Measurements from ENCODE around the gene PHGDH. TPM values are rescaled to one million over a fixed set of nuclear protein-coding genes. Genes with fewer than 3 reads are reported as not detected.

The PHGDH gene
- total and polyA plus RNA-seq, 2 of the 13 experiments (the other 11 are each of a cell fraction or from before 2014, with no cell fraction given) = 95.8 to 133 TPM

- TF ChIP-seq, protein P1, sequence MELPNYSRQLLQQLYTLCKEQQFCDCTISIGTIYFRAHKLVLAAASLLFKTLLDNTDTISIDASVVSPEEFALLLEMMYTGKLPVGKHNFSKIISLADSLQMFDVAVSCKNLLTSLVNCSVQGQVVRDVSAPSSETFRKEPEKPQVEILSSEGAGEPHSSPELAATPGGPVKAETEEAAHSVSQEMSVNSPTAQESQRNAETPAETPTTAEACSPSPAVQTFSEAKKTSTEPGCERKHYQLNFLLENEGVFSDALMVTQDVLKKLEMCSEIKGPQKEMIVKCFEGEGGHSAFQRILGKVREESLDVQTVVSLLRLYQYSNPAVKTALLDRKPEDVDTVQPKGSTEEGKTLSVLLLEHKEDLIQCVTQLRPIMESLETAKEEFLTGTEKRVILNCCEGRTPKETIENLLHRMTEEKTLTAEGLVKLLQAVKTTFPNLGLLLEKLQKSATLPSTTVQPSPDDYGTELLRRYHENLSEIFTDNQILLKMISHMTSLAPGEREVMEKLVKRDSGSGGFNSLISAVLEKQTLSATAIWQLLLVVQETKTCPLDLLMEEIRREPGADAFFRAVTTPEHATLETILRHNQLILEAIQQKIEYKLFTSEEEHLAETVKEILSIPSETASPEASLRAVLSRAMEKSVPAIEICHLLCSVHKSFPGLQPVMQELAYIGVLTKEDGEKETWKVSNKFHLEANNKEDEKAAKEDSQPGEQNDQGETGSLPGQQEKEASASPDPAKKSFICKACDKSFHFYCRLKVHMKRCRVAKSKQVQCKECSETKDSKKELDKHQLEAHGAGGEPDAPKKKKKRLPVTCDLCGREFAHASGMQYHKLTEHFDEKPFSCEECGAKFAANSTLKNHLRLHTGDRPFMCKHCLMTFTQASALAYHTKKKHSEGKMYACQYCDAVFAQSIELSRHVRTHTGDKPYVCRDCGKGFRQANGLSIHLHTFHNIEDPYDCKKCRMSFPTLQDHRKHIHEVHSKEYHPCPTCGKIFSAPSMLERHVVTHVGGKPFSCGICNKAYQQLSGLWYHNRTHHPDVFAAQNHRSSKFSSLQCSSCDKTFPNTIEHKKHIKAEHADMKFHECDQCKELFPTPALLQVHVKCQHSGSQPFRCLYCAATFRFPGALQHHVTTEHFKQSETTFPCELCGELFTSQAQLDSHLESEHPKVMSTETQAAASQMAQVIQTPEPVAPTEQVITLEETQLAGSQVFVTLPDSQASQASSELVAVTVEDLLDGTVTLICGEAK (IDR thresholded peaks at IDR 0.05) = no peak
- TF ChIP-seq, protein P1 (CRISPR knock-in tag; IDR thresholded peaks at IDR 0.05) = no peak
- TF ChIP-seq RBM22 (optimal IDR thresholded peaks at IDR 0.05; ENCODE audit: low read length) (no peak), DRAP1 (CRISPR knock-in tag; IDR thresholded peaks at IDR 0.05) (no peak; the same call in 1 of the 2 replicates), ZBTB26 (CRISPR knock-in tag; IDR thresholded peaks at IDR 0.05; ENCODE audit: borderline replicate concordance) (peak; percentile 92), MTF2 (CRISPR knock-in tag; IDR thresholded peaks at IDR 0.05; ENCODE audit: borderline replicate concordance) (no peak), JUN (CRISPR knock-in tag; IDR thresholded peaks at IDR 0.05) (no peak), CENPX (CRISPR knock-in tag; IDR thresholded peaks at IDR 0.05) (no peak), ZNF138 (CRISPR knock-in tag; IDR thresholded peaks at IDR 0.05; ENCODE audit: low read depth) (no peak), POLR2A (IDR thresholded peaks at IDR 0.05; ENCODE audit: insufficient read depth in 1 of 2, low read depth in 2 of 2, low read length in 2 of 2) (0 out of 4 replicates have a peak, but pooled peaks of 1 of the 2 experiments have one; percentile 37), NR2F1 (CRISPR knock-in tag; IDR thresholded peaks at IDR 0.05) (no peak), ZNF205 (CRISPR knock-in tag; IDR thresholded peaks at IDR 0.05) (no peak), U2AF2 (IDR thresholded peaks at IDR 0.05; ENCODE audit: low read depth, low read length) (no peak), ZNF678 (CRISPR knock-in tag; IDR thresholded peaks at IDR 0.05) (no peak), ZNF256 (CRISPR knock-in tag; conservative IDR thresholded peaks at IDR 0.05) (no peak), MIER2 (CRISPR knock-in tag; IDR thresholded peaks at IDR 0.05) (no peak), ZBTB39 (CRISPR knock-in tag; IDR thresholded peaks at IDR 0.05) (no peak), ZNF598 (CRISPR knock-in tag; IDR thresholded peaks at IDR 0.05; ENCODE audit: borderline replicate concordance) (no peak), CBX5 (CRISPR knock-in tag; IDR thresholded peaks at IDR 0.05; ENCODE audit: borderline replicate concordance) (no peak)
Observed at GRCh38 chr1:119766374-119766794, 54.6 kb downstream of the PHGDH start (continued).

Measured in HepG2 (cell line).